ENCODE results near the gene LIN37. TPM values are rescaled to one million over a fixed set of nuclear protein-coding genes. Genes with fewer than 3 reads are reported as not detected.

Gene LIN37
- total and polyA plus RNA-seq, 2 of the 13 experiments (the other 11 are each of a cell fraction or from before 2014, with no cell fraction given) = 6.3 to 8.7 TPM

GRCh38 chr19:35748106-35749020 is at the start of gene LIN37 (continued):
- TF ChIP-seq ZNF512B (CRISPR knock-in tag; IDR thresholded peaks at IDR 0.05; ENCODE audit: borderline replicate concordance) = no peak
- TF ChIP-seq ZFP91 (CRISPR knock-in tag; IDR thresholded peaks at IDR 0.05; ENCODE audit: borderline replicate concordance) = peak; percentile 79; the same call in 1 of the 2 replicates
- TF ChIP-seq ZNF605 (CRISPR knock-in tag; IDR thresholded peaks at IDR 0.05) = no peak
- TF ChIP-seq ZNF780A (CRISPR knock-in tag; IDR thresholded peaks at IDR 0.05) = no peak
- TF ChIP-seq FIP1L1 (IDR thresholded peaks at IDR 0.05; ENCODE audit: borderline replicate concordance, insufficient read depth, low read depth, low read length) = no peak
- no peak for TF ChIP-seq IKZF1 (IDR thresholded peaks at IDR 0.05)
- no peak for TF ChIP-seq DZIP1 (CRISPR knock-in tag; IDR thresholded peaks at IDR 0.05)
- no peak for TF ChIP-seq CHD4 (IDR thresholded peaks at IDR 0.05; ENCODE audit: borderline replicate concordance, low read length)
- peak; percentile 87 for TF ChIP-seq SIN3A (IDR thresholded peaks at IDR 0.05; ENCODE audit: borderline replicate concordance, low read depth, low read length)
- TF ChIP-seq DNMT3B (CRISPR knock-in tag; conservative IDR thresholded peaks at IDR 0.05) = no peak
- no peak for TF ChIP-seq MIER2 (CRISPR knock-in tag; IDR thresholded peaks at IDR 0.05)
